Upper lobe of left lung (tissue), 6 donors: ENCODE measurements around the gene ITPR1. TPM values are rescaled to one million over a fixed set of nuclear protein-coding genes. Genes with fewer than 3 reads are reported as not detected.

ENCODE experiments used
- ATAC-seq, 2 donors: fragments of 200-7000 bp; cut with Tn5 transposase; one replicate each; pipeline ENCODE4 v1.9.1; 2022; ENCODE audit warnings: mild to moderate bottlenecking in 2 of 2, moderate library complexity in 2 of 2; ENCODE audit not compliant: low FRiP score in 2 of 2
- DNase-seq, 2 donors: peaks; one replicate each; pipeline ENCODE4 v3.0.0-alpha.2; 2019 to 2020
- H3K27ac ChIP-seq, 4 donors: fragments of 200-600 bp; sonication (generic); one replicate each; pipeline ENCODE4 v1.5.1; 2016 to 2019
- H3K27me3 ChIP-seq, 4 donors: fragments of 200-600 bp; sonication (generic); one replicate each; pipeline ENCODE4 v1.5.1; 2017 to 2019
- H3K36me3 ChIP-seq, 4 donors: fragments of 200-600 bp; sonication (generic); one replicate each; pipeline ENCODE4 v1.5.1; 2016 to 2019
- H3K4me1 ChIP-seq, 4 donors: fragments of 200-600 bp; sonication (generic); one replicate each; pipeline ENCODE4 v1.5.1; 2018 to 2019
- H3K4me3 ChIP-seq, 4 donors: fragments of 200-600 bp; sonication (generic); one replicate each; pipeline ENCODE4 v1.5.1; 2017 to 2019; ENCODE audit warnings: mild to moderate bottlenecking in 2 of 4, moderate library complexity in 1 of 4
- H3K9me3 ChIP-seq, 4 donors: fragments of 200-600 bp; sonication (generic); one replicate each; pipeline ENCODE4 v1.5.1; 2018 to 2019
- EP300 ChIP-seq, 4 donors: sonication (generic); formaldehyde crosslinking; IDR thresholded peaks; one replicate each; pipeline ENCODE4 v1.5.1; 2017; ENCODE audit warnings: antibody characterized with exemption in 4 of 4, control low read depth in 2 of 4
- POLR2A ChIP-seq, 4 donors: fragments of 450-650 bp; IDR thresholded peaks; one replicate each; pipeline ENCODE4 v1.5.1; 2016 to 2017; ENCODE audit warnings: antibody characterized with exemption in 4 of 4, mild to moderate bottlenecking in 2 of 4
- POLR2AphosphoS5 ChIP-seq, 2 donors: sonication (generic); formaldehyde crosslinking; IDR thresholded peaks; one replicate each; pipeline ENCODE4 v1.5.1; 2017; ENCODE audit warnings: antibody characterized with exemption in 2 of 2
- WGBS, 2 donors: methylation state at CpG; one replicate each; pipeline ENCODE4 v1.1.5; 2017 to 2018; 5-methylcytosine and 5-hydroxymethylcytosine counted together
- total RNA-seq, 6 donors: library from RNA; depleted of rRNA in 4 of 6; stranded (reverse); fragments of >200 nt in 4 of 6; gene quantifications; one replicate each; pipeline versions ENCODE4 v1.1.0 to v1.2.1, GENCODE V29; 2016 to 2021
- TF ChIP-seq, protein P1 (sequence below), 6 experiments: fragments of 450-650 bp in 4 of 6; fragments of 200-600 bp in 2 of 6; sonication (generic) in 2 of 6; IDR thresholded peaks; one replicate each; pipeline ENCODE4 v1.5.1; 2016 to 2019; ENCODE audit warnings: antibody characterized with exemption in 6 of 6
- donor health status: DM: no; HTN: no; CAD: no; lungs with moderate emphysema.
- donor health status: DM: no; HTN: yes; CAD: no; lungs with severe emphysema.

The ITPR1 gene
- total RNA-seq, 6 donors from 2014 or later: 55.5 to 136 (median 66.2) TPM

DNA sequence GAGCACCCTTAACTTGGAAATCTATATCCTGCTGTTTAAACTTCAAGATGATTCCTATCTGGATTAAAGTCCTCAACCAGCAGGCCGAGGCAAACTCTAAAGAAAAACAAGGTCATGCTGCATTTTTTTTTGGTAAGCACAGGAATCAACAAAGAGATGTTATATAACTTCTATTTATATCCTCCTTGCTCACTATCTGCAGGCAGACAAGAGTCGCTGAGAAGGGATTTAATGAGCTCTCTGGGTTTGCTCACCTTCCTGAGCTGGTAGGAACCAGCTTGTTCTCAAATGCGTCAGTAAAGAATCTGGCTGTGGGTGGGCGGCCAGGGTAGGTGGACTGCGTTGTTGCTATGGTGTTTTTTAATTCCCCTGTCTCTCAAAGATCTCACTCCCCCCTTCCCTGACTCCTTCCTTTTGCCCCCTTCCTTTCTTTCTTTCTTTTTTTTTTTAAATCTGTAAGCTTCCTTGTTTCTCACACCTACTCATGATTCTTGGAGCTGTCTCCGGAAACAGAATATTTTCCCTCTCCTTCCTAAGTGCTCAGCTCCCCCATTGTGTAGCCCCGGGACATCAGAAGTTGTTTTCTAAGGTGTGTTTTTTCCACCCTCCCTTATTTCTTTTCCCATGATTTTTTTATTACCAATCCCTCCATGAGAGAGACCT is 257.3 kb downstream of the ITPR1 start:
- WGBS, 2 donors: 28 to 29% methylated on average over 7 of the region's 7 CpGs
- H3K4me1 ChIP-seq: peaks cover 20 to 34% (median 28%) of the 10 kb centered on the region in 4 donors
- peak in 1 of 2 donors; percentile 56 for ATAC-seq
- DNase-seq: no peak
- H3K4me3 ChIP-seq: no peak overlapping the region
- no peaks in the 10 kb centered on the region for H3K27me3 ChIP-seq
- H3K9me3 ChIP-seq: no peaks in the 10 kb centered on the region
- TF ChIP-seq POLR2AphosphoS5 (IDR thresholded peaks at IDR 0.05) (no peak), POLR2A (IDR thresholded peaks at IDR 0.05) (no peak), EP300 (IDR thresholded peaks at IDR 0.05) (no peak)
- TF ChIP-seq, protein P1, sequence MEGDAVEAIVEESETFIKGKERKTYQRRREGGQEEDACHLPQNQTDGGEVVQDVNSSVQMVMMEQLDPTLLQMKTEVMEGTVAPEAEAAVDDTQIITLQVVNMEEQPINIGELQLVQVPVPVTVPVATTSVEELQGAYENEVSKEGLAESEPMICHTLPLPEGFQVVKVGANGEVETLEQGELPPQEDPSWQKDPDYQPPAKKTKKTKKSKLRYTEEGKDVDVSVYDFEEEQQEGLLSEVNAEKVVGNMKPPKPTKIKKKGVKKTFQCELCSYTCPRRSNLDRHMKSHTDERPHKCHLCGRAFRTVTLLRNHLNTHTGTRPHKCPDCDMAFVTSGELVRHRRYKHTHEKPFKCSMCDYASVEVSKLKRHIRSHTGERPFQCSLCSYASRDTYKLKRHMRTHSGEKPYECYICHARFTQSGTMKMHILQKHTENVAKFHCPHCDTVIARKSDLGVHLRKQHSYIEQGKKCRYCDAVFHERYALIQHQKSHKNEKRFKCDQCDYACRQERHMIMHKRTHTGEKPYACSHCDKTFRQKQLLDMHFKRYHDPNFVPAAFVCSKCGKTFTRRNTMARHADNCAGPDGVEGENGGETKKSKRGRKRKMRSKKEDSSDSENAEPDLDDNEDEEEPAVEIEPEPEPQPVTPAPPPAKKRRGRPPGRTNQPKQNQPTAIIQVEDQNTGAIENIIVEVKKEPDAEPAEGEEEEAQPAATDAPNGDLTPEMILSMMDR (IDR thresholded peaks at IDR 0.05): no peak
- H3K27ac ChIP-seq: peak overlapping the region; percentile 45 to 74 (median 58)
- no peaks in the 10 kb centered on the region for H3K36me3 ChIP-seq

GRCh38 chr3:4751029-4751501 is 257.9 kb downstream of the ITPR1 start:
- H3K4me1 ChIP-seq: peaks cover 20 to 34% (median 28%) of the 10 kb centered on the region in 4 donors
- ATAC-seq (no peak), DNase-seq (no peak)
- no peaks in the 10 kb centered on the region for H3K27me3 ChIP-seq
- TF ChIP-seq, protein P1 (IDR thresholded peaks at IDR 0.05): no peak
- TF ChIP-seq POLR2AphosphoS5 (IDR thresholded peaks at IDR 0.05): no peak
- no peak for TF ChIP-seq POLR2A (IDR thresholded peaks at IDR 0.05)
- no peak for TF ChIP-seq EP300 (IDR thresholded peaks at IDR 0.05)
- 45 to 59% methylated on average over 7 of the region's 7 CpGs for WGBS, 2 donors
- H3K4me3 ChIP-seq: no peak overlapping the region
- no peaks in the 10 kb centered on the region for H3K36me3 ChIP-seq
- peak overlapping the region; percentile 45 to 74 (median 58) for H3K27ac ChIP-seq
- H3K9me3 ChIP-seq: no peaks in the 10 kb centered on the region

DNA sequence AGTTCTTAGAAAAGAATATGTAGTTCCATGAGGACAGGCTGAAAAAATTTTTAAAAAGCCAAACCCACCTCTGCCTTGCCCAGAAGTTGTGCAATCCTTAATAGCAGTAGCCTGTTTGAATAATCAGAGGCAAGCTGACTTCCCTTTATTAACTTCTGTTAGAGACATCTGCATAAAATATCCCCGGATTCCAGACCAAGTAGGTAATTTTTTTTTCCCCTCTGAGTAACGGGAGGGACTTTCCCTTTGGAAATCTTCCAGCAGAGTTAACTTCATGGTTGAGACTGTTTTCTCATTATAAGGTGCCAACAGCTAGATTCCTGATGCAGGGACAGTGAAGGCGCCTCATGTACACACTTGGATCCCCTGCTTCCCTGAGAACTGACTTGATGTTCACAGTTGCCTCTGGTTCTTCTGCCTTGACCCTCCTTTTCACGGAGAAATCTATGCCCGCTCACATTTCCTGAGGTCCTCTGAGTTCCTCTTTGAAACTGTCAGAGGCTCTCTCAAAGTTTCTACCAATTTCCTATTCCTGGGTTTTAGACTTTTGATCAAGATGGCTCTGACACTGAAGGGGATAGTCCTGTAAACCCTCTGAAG is 258.5 kb downstream of the ITPR1 start:
- Histone ChIP-seq H3K9me3 (no peaks in the 10 kb centered on the region), H3K4me3 (no peak overlapping the region), H3K4me1 (peaks cover 20 to 34% (median 28%) of the 10 kb centered on the region in 4 donors), H3K27me3 (no peaks in the 10 kb centered on the region), H3K36me3 (no peaks in the 10 kb centered on the region), H3K27ac (peak overlapping the region; percentile 45 to 74 (median 58))
- DNase-seq (no peak), ATAC-seq (peak; percentile 58 to 91)
- TF ChIP-seq POLR2AphosphoS5 (IDR thresholded peaks at IDR 0.05) (peak in 1 of 2 donors; percentile 13), POLR2A (IDR thresholded peaks at IDR 0.05) (no peak), EP300 (IDR thresholded peaks at IDR 0.05) (peak in 1 of 4 donors; percentile 41)
- TF ChIP-seq, protein P1 (IDR thresholded peaks at IDR 0.05): no peak
- 12 to 22% methylated on average over 5 of the region's 5 CpGs for WGBS, 2 donors

DNA sequence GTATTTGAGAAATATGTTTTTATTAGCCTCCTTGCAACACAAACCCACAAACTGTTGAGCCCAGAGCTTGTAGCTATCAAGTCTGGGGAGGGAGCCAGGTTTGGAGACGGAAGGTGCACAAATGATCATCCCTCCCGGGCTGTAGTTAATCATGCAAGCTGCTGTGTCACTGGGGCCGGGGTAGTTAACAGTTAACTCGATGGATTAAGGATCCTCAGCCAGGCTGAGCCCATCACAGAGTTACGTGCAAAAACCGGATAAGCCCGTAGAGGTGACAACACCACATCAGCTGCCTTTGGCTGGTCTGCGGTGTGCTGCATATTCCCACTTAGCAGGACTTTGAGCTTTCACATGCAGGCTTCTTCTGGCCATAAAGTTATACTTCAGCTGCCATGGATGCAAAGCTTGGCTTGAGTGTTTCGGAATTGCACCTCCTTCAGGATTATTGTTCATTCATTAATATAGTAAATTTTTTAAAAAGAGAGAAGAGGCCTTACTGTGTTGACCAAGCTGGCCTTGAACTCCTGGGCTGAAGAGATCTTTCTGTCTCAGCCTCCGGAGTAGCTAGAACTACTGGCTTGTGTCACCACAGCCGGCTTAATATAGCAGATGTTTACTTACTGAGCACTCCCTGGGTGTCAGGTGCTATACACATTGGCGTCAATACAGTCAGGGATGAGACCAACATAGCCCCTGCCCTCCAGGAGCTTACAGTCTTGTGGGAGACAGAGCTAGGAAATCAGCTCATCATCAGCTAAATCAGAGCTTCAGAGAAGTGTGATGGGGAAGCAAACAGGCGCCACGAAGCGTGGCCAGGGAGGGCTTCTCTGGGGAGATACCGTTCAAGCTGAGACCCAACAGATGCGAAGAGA is 259.3 kb downstream of the ITPR1 start:
- no peak overlapping the region for H3K4me3 ChIP-seq
- H3K36me3 ChIP-seq: no peaks in the 10 kb centered on the region
- no peaks in the 10 kb centered on the region for H3K9me3 ChIP-seq
- 71 to 75% methylated on average over 17 of the region's 17 CpGs for WGBS, 2 donors
- TF ChIP-seq POLR2AphosphoS5 (IDR thresholded peaks at IDR 0.05) (no peak), POLR2A (IDR thresholded peaks at IDR 0.05) (no peak), EP300 (IDR thresholded peaks at IDR 0.05) (no peak)
- TF ChIP-seq, protein P1 (IDR thresholded peaks at IDR 0.05): no peak
- ATAC-seq (peak in 1 of 2 donors; percentile 7), DNase-seq (no peak)
- H3K27me3 ChIP-seq: no peaks in the 10 kb centered on the region
- H3K4me1 ChIP-seq: peaks cover 20 to 36% (median 28%) of the 10 kb centered on the region in 4 donors
- peak overlapping the region in 3 of 4 donors; percentile 45 to 74 (median 46) for H3K27ac ChIP-seq
